DOHH2 (cell line): Measurements from ENCODE around the gene EPHB1.
"Not testable (repeated sequence)": the region's sequence is repeated elsewhere in the genome, so short reads cannot be mapped to it uniquely, and the experiment has no call there.

Source experiments
- H3F3A ChIP-seq: fragments of 200-600 bp; sonication (generic), shearing (Covaris generic); 2 replicates; pipeline ENCODE4 v1.6.0; 2016; ENCODE audit warnings: antibody characterized with exemption, mild to moderate bottlenecking; ENCODE audit not compliant: control insufficient read depth, insufficient read depth
- H3K27ac ChIP-seq: fragments of 200-600 bp; sonication (generic); 2 replicates; pipeline ENCODE4 v1.5.1; 2014; ENCODE audit warnings: low read depth, mild to moderate bottlenecking, low read length, moderate library complexity
- H3K27me3 ChIP-seq: fragments of 200-600 bp; sonication (generic); 2 replicates; pipeline ENCODE4 v1.6.1; 2014; ENCODE audit warnings: mild to moderate bottlenecking, low read length, mixed read lengths; ENCODE audit not compliant: control insufficient read depth
- H3K36me3 ChIP-seq: fragments of 200-600 bp; sonication (generic); 2 replicates; pipeline ENCODE4 v1.6.1; 2014; ENCODE audit warnings: mild to moderate bottlenecking, low read length, moderate library complexity, mixed read lengths; ENCODE audit not compliant: control insufficient read depth
- H3K4me1 ChIP-seq: fragments of 200-600 bp; sonication (generic); 2 replicates; pipeline ENCODE4 v1.6.1; 2014; ENCODE audit warnings: mild to moderate bottlenecking, low read length, mixed read lengths; ENCODE audit not compliant: control insufficient read depth
- H3K4me2 ChIP-seq: fragments of 200-600 bp; sonication (generic); 2 replicates; pipeline ENCODE4 v1.6.0; 2014; ENCODE audit warnings: mild to moderate bottlenecking, low read length, moderate library complexity
- H3K4me3 ChIP-seq: fragments of 200-600 bp; sonication (generic); 2 replicates; pipeline ENCODE4 v1.5.1; 2014; ENCODE audit warnings: mild to moderate bottlenecking, low read length, mixed read lengths
- H3K79me2 ChIP-seq: fragments of 200-600 bp; sonication (generic); 2 replicates; pipeline ENCODE4 v1.6.1; 2014; ENCODE audit warnings: mild to moderate bottlenecking, low read length, mixed read lengths; ENCODE audit not compliant: control insufficient read depth
- H3K9me2 ChIP-seq: fragments of 200-600 bp; sonication (generic); replicated peaks from 2 replicates; pipeline ENCODE4 v1.6.1; 2014; ENCODE audit warnings: mild to moderate bottlenecking, low read length, mixed read lengths; ENCODE audit not compliant: control insufficient read depth
- H3K9me3 ChIP-seq: fragments of 200-600 bp; sonication (generic); 2 replicates; pipeline ENCODE4 v1.6.1; 2014; ENCODE audit warnings: antibody characterized with exemption, low read length, mixed read lengths; ENCODE audit not compliant: control insufficient read depth, insufficient read depth
- H4K20me1 ChIP-seq: fragments of 200-600 bp; sonication (generic); 2 replicates; pipeline ENCODE4 v1.6.0; 2014; ENCODE audit warnings: low read depth, mild to moderate bottlenecking, antibody characterized with exemption, low read length, moderate library complexity; ENCODE audit not compliant: control insufficient read depth, insufficient read depth
- CTCF ChIP-seq: fragments of 200-600 bp; sonication (generic); IDR thresholded peaks from one replicate; pipeline ENCODE4 v1.5.1; 2014; ENCODE audit warnings: antibody characterized with exemption, mild to moderate bottlenecking, low read depth, low read length; ENCODE audit not compliant: poor library complexity, severe bottlenecking
- EZH2phosphoT487 ChIP-seq: fragments of 200-600 bp; sonication (generic); IDR thresholded peaks from 2 replicates; pipeline ENCODE4 v1.6.1; 2017; ENCODE audit warnings: borderline replicate concordance, mild to moderate bottlenecking, antibody characterized with exemption, low read length, moderate library complexity, mixed read lengths

Gene EPHB1

GRCh38 chr3:135018149-135018923 lies 223.3 kb downstream of the EPHB1 start:
- no peaks in the 10 kb centered on the region for H4K20me1 ChIP-seq
- H3K36me3 ChIP-seq, result no peaks in the 10 kb centered on the region
- no peaks in the 10 kb centered on the region for H3K9me3 ChIP-seq
- no peak overlapping the region for H3K4me2 ChIP-seq
- H3K4me1 ChIP-seq, result no peaks in the 10 kb centered on the region
- H3K27ac ChIP-seq, result no peak overlapping the region
- TF ChIP-seq CTCF, result no peak
- TF ChIP-seq EZH2phosphoT487, result no peak
- no peak overlapping the region for H3K4me3 ChIP-seq
- no peaks in the 10 kb centered on the region for H3F3A ChIP-seq
- no peaks in the 10 kb centered on the region for H3K79me2 ChIP-seq
- no peaks in the 10 kb centered on the region for H3K27me3 ChIP-seq
- H3K9me2 ChIP-seq, result no peaks in the 10 kb centered on the region

- Histone ChIP-seq H3K9me2 (no peaks in the 10 kb centered on the region), H4K20me1 (no peaks in the 10 kb centered on the region), H3K4me3 (no peak overlapping the region), H3K27me3 (no peaks in the 10 kb centered on the region), H3K27ac (no peak overlapping the region), H3K36me3 (no peaks in the 10 kb centered on the region), H3K79me2 (no peaks in the 10 kb centered on the region), H3K4me1 (no peaks in the 10 kb centered on the region), H3K4me2 (no peak overlapping the region), H3K9me3 (no peaks in the 10 kb centered on the region), H3F3A (no peaks in the 10 kb centered on the region)
- TF ChIP-seq CTCF (no peak), EZH2phosphoT487 (no peak)
Observed at GRCh38 chr3:135020181-135020580, 225.1 kb downstream of the EPHB1 start.

- H3K9me2 ChIP-seq, result no peaks in the 10 kb centered on the region
- no peaks in the 10 kb centered on the region for H3F3A ChIP-seq
- no peaks in the 10 kb centered on the region for H3K36me3 ChIP-seq
- H3K9me3 ChIP-seq, result no peaks in the 10 kb centered on the region
- no peaks in the 10 kb centered on the region for H3K27me3 ChIP-seq
- H3K27ac ChIP-seq, result no peak overlapping the region
- no peaks in the 10 kb centered on the region for H4K20me1 ChIP-seq
- no peak overlapping the region for H3K4me3 ChIP-seq
- no peak overlapping the region for H3K4me2 ChIP-seq
- no peaks in the 10 kb centered on the region for H3K4me1 ChIP-seq
- TF ChIP-seq CTCF (no peak), EZH2phosphoT487 (no peak)
- H3K79me2 ChIP-seq, result no peaks in the 10 kb centered on the region
Observed at GRCh38 chr3:135023996-135024658, 229.1 kb downstream of the EPHB1 start.

- not testable (repeated sequence) for H3K4me2 ChIP-seq, H3K79me2 ChIP-seq, H3K9me3 ChIP-seq, H4K20me1 ChIP-seq, H3K27me3 ChIP-seq, H3K4me3 ChIP-seq, H3K4me1 ChIP-seq, H3K36me3 ChIP-seq, H3K27ac ChIP-seq, H3F3A ChIP-seq, H3K9me2 ChIP-seq
Observed at GRCh38 chr3:135030768-135031615, 235.9 kb downstream of the EPHB1 start.
